Suppressor macrophage treated with lipopolysaccharide for 4 hours (primary cell): Measurements from ENCODE around the gene MOB2.

Source experiments
- DNase-seq: peaks from one replicate; pipeline ENCODE4 v3.0.0-alpha.2; 2020

MOB2 gene

DNA sequence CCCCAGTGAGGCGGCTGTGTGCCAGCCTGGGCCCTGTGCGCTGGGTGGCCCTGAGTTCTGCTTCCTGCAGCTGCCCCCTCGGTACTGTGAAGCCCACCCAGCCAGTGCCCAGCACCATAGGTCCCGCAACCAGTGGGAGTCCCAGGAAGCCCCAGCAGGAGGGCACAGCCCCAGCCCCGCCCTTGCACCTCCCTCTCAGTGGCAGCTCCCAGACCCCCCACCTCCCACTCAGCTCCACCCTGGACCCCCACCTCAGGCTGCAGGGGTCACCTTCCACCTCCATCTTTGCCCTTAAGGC lies 30.9 kb downstream of the MOB2 start:
- DNase-seq = no peak

DNA sequence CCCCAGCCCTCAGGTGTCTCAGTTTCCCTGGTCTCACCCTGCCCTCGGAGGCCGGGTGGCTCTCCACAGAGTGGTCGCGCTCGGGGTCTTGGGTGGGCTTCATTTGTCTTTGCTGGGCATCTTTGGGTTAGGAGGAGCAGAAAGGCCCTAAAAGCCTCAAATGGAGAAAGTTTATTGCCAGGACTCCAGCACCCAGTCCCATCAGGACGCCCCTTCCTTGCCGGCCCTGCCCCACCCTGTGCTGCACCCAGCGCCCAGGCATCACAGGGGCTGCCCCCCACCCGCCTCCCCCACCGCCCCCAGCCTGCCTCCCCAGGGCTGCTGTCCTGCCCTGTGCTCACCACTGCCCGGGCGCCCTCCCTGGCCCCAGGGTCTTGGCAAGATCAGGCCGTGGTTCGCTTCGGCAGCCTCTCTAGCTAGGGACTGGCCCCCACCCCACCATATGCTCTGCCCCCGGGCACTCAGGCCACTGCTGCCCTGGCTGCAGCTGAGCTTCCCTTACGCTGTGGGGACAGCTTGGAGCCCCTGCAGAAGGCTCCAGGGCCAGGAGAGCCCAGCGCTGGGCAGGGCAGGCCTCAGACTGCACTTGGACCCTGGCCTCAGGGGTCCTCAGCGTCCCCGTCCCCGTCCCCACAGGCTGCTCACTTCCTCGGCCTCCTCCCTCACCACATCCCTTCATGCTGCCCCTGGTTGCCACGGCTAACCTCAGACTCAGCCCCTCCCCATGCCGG lies 31.4 kb downstream of the MOB2 start:
- DNase-seq = no peak

- no peak for DNase-seq
These were observed 32.0 kb downstream of the MOB2 start for GRCh38 chr11:1454576-1454975.

DNA sequence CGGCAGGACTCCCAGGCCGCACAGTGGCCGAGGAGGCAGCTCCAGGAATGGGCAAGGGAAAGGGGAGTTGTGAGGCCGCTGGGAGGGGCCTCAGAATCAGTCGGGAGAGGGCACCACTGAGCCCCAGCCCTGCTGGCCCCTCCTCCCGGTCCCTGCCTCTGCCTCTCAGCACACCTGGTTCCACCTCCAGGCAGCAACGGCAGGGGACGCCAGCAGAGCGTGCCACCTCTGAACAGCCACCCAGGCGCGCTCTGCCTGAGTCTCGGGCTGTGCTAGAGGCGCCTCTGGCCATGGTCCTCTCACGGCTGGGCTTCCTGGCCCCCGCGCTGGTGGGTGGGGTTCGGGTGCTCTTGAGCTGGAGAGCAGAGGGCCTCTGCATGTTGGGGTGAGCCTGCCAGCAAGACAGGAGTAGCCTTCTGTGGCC lies 33.0 kb downstream of the MOB2 start:
- DNase-seq = no peak

- DNase-seq = no peak
These were observed 33.8 kb downstream of the MOB2 start for GRCh38 chr11:1452744-1453143.

- DNase-seq = no peak
These were observed 34.7 kb downstream of the MOB2 start for GRCh38 chr11:1451781-1452470.

- DNase-seq = no peak
These were observed 35.4 kb downstream of the MOB2 start for GRCh38 chr11:1450949-1451710.

- no peak for DNase-seq
These were observed 36.2 kb downstream of the MOB2 start for GRCh38 chr11:1450344-1450875.

GRCh38 chr11:1449490-1450243 lies 36.9 kb downstream of the MOB2 start:
- DNase-seq = no peak

DNA sequence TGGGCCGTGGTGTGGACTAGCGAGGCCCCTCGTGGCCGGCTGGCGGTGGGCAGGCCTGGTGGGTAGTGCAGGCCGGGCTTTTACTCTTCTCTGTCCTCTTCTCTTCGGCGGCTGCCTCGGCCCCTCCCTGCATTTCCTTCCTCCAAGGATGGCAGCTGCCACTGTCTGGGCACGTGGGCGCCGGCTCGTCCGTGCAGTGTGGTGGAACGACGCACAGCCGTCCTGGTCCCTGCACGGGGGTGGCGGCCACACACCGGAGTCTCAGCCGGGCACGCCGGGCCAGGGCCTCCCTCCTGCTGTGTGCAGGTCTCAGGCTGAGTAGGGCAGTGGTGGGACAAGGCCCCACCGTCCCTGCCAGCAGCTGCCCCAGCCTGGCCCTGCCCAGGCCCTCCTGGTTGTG lies 37.7 kb downstream of the MOB2 start:
- DNase-seq = no peak

DNA sequence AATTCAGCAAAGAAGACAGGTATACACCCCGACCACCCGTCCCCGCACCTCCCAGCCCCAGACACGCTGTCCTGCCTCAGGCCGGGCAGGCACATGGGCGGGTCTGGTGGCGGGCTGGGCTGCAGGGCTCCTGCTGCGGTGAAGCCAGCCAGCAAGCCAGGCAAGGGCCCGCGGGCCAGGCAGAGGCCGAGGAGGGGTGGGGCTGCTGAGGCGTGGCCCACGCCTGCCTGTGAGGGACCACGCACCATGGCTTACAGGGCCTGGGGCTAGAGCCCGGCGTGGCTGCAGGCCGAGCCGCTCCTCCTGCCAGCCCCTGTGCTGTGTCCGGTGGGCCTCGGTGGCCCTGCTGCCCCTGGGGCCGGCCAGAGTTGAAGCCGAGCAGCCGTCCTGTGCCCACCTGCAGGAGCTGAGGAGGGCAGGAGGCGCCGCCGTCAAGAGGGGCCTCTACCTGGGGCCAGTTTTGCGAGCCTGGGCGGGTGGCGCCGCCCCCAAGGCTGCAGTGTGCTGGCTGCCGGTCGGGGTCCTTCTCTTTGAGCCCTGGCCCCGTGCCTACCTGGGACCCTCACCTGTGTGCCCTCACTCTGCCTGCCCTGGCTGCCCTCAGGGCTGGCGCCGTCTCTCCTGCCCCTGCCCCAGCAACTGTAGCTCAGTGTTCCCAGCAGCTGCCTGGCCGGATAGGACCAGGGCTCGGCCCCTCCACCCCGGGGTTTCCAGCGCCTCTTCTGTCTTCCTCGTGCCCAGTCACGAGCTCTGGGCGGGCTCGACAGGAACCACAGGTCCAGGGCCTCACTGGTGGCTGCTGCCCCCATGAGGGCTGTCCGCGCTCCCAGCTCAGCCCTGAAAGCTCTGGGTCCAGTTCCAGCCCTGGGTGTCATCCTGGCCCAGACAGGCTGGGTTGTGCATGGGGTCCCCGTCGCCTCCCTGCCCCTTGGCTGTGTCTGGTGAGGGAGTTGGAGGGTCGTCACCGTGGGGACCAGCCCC lies 38.4 kb downstream of the MOB2 start:
- no peak for DNase-seq

- DNase-seq = no peak
These were observed 40.0 kb downstream of the MOB2 start for GRCh38 chr11:1446623-1447022.

DNA sequence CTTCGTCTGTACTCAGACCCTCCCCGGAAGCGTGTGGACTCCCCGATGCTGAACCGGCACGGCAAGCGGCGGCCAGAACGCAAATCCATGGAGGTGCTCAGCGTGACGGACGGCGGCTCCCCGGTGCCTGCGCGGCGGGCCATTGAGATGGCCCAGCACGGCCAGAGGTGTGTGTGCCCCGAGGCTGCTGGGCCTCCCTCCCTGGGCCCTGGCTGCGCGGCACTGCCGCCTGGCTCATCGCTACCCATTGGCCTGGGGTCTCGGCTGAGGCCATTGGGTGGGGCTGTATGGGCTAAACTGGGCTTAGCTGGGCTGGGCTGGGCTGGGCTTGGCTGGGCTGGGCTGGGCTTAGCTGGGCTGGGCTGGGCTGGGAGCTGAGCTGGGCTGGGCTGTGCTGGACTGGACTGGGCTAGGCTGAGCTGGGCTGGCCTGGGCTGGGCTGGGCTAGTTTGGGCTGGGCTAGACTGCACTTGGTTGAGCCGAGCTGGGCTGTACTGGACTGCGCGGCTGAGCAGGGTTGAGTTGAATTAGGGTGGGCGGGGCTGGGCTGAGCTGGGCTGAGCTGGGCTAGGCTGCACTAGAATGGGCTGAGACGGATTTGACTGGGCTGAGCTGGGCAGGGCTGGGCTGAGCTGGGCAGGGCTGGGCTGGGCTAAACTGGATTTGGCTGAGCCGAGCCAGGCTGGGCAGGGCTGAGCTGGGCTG lies 40.7 kb downstream of the MOB2 start:
- no peak for DNase-seq

GRCh38 chr11:1444823-1445422 lies 41.7 kb downstream of the MOB2 start:
- no peak for DNase-seq

DNA sequence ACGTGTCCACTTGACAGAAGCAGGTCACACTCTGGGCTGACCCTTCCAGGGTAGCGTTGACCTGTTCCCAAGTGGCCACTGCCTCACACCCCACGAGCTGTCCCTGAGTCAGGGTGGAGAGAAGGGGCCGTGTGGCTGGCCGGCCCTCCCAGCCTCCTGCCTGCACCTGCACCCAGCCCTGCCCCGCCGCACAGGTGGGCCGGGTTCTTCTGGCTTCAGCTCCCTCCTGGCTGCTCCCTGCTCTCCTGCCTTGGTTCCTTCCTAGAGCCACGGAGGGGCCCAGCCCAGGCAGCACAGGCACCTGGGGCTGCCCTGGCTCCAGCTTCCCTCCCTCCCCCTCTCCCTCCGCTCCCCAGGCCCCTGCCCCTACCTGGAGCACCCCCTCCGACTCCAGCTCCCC lies 42.3 kb downstream of the MOB2 start:
- no peak for DNase-seq

GRCh38 chr11:1443737-1444136 lies 42.8 kb downstream of the MOB2 start:
- no peak for DNase-seq

GRCh38 chr11:1442807-1443366 lies 43.7 kb downstream of the MOB2 start:
- no peak for DNase-seq

DNA sequence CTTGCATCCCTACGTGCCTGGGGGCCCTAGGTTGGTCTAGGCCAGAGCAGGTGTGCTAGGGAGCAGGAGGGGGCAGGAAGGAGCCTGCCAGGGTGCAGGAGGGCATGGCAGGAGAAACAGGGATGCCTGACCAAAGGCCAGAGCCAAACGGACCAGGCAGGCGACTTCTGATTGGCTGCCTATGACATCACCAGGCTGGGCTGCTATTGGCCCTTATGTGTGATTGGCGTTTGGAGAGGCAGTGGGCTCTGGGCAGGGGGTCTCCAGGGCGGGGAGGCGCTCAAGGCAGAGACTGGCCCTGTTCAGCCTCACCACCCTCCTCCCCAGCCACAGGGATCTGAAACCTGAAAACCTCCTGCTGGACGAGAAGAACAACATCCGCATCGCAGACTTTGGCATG lies 44.4 kb downstream of the MOB2 start:
- no peak for DNase-seq

GRCh38 chr11:1440496-1440895 lies 46.1 kb downstream of the MOB2 start:
- DNase-seq = no peak

DNA sequence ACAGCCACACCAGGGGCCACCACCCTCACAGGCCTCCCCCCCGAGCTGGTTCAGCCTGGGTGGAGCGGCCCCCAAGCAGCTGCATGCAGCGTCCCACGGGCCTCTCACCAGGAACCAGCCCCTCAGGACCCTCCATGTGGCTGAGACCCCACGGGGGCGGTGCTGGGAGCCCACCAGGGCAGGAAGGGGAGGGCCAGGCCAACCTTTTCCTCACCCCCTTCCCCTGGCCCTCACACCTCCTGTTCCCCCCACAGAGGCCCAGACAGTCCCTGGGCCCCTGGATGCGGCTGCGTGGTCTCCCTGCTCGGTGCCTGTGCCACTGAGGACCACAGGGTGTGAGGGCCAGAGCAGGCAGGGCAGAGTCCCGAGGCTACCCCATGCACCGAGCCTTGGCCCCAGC lies 46.5 kb downstream of the MOB2 start:
- no peak for DNase-seq
